ENCODE data around the gene PAK1.

Gene PAK1

GRCh38 chr11:77515483-77515882, 41.6 kb upstream of the PAK1 start:
- H3K27ac ChIP-seq: peak overlapping the region; percentile 59
- TF ChIP-seq CTCF (IDR thresholded peaks at IDR 0.05) (no peak), ZFX (IDR thresholded peaks at IDR 0.05; ENCODE audit: borderline replicate concordance) (no peak)

GRCh38 chr11:77515063-77515462, 41.2 kb upstream of the PAK1 start:
- peak overlapping the region; percentile 59 for H3K27ac ChIP-seq
- TF ChIP-seq CTCF (IDR thresholded peaks at IDR 0.05): no peak
- no peak for TF ChIP-seq ZFX (IDR thresholded peaks at IDR 0.05; ENCODE audit: borderline replicate concordance)

GRCh38 chr11:77512092-77512491, 38.2 kb upstream of the PAK1 start:
- TF ChIP-seq CTCF (IDR thresholded peaks at IDR 0.05) (no peak), ZFX (IDR thresholded peaks at IDR 0.05; ENCODE audit: borderline replicate concordance) (no peak)

GRCh38 chr11:77510851-77511250, 37.0 kb upstream of the PAK1 start:
- TF ChIP-seq CTCF (IDR thresholded peaks at IDR 0.05): no peak
- no peak for TF ChIP-seq ZFX (IDR thresholded peaks at IDR 0.05; ENCODE audit: borderline replicate concordance)
- H3K27ac ChIP-seq: no peak overlapping the region

More at GRCh38 chr11:77512092-77512491, 38.2 kb upstream of the PAK1 start:
- no peak overlapping the region for H3K27ac ChIP-seq

GRCh38 chr11:77510095-77510494, 36.2 kb upstream of the PAK1 start:
- H3K27ac ChIP-seq: no peak overlapping the region
- TF ChIP-seq ZFX (IDR thresholded peaks at IDR 0.05; ENCODE audit: borderline replicate concordance) (no peak), CTCF (IDR thresholded peaks at IDR 0.05) (no peak)

- no peak overlapping the region for H3K27ac ChIP-seq
- TF ChIP-seq CTCF (IDR thresholded peaks at IDR 0.05): peak; percentile 19; the same call in 1 of the 2 replicates
- TF ChIP-seq ZFX (IDR thresholded peaks at IDR 0.05; ENCODE audit: borderline replicate concordance): no peak
Observed at GRCh38 chr11:77508019-77508418, 34.1 kb upstream of the PAK1 start.

GRCh38 chr11:77506857-77507256, 33.0 kb upstream of the PAK1 start:
- H3K27ac ChIP-seq: no peak overlapping the region
- no peak for TF ChIP-seq CTCF (IDR thresholded peaks at IDR 0.05)
- TF ChIP-seq ZFX (IDR thresholded peaks at IDR 0.05; ENCODE audit: borderline replicate concordance): no peak
